A549 (cell line): ENCODE measurements around the gene ZNF774. TPM values are rescaled to one million over a fixed set of nuclear protein-coding genes. Genes with fewer than 3 reads are reported as not detected.

Experiments used
- ATAC-seq, 2 experiments: fragments of 200-7000 bp in 1 of 2; fragments of >200 bp in 1 of 2; cut with Nextera tagmentation in 1 of 2; cut with Tn5 transposase in 1 of 2; 3 replicates each; pipeline versions ENCODE4 v1.8.0 to v1.9.1; 2018 to 2020; ENCODE audit warnings: mild to moderate bottlenecking in 1 of 2, moderate library complexity in 1 of 2
- CTCF ChIA-PET: fragments of 300-600 bp; sonication (Branson Sonifier 250); formaldehyde crosslinking; extraction: SDS; loops from one replicate; lab custom pipeline; 2021; ENCODE audit warnings: antibody characterized with exemption, inconsistent platforms; lab: Yijun Ruan, JAX
- POLR2A ChIA-PET: fragments of 350-600 bp; formaldehyde crosslinking; extraction: SDS; loops from one replicate; lab custom pipeline; 2021; ENCODE audit warnings: antibody characterized with exemption, inconsistent platforms; lab: Yijun Ruan, JAX
- DNase-seq, 2 experiments: peaks; one replicate each; pipeline versions ENCODE4 v3.0.0 to v3.0.0-alpha.2; 2011 to 2016; ENCODE audit warnings: low read depth in 1 of 2, low spot score in 1 of 2
- FAIRE-seq: peaks from 2 replicates; lab custom pipeline; 2011; peaks lifted over from hg19 to GRCh38; lab: Jason Lieb, UNC
- H3K27ac ChIP-seq, 2 experiments: fragments of >200 bp; sonication (Bioruptor Twin); formaldehyde crosslinking; 3 replicates each; pipeline ENCODE4 v1.5.1; 2016 to 2017
- H3K4me1 ChIP-seq: fragments of >200 bp; sonication (Bioruptor Twin); formaldehyde crosslinking; 3 replicates; pipeline ENCODE4 v1.6.1; 2016
- H3K4me2 ChIP-seq: fragments of >200 bp; sonication (Bioruptor Twin); formaldehyde crosslinking; 3 replicates; pipeline ENCODE4 v1.6.1; 2016
- H3K4me3 ChIP-seq: fragments of >200 bp; sonication (Bioruptor Twin); formaldehyde crosslinking; 3 replicates; pipeline ENCODE4 v1.5.1; 2016
- H3K9me3 ChIP-seq: fragments of >200 bp; sonication (Bioruptor Twin); formaldehyde crosslinking; 3 replicates; pipeline ENCODE4 v1.6.1; 2016
- BHLHE40 ChIP-seq: IDR thresholded peaks from 2 replicates; pipeline ENCODE4 v1.6.1; 2012; ENCODE audit warnings: low read depth, low read length, inconsistent platforms
- EP300 ChIP-seq, 2 experiments: fragments of >200 bp; sonication (Bioruptor Twin); formaldehyde crosslinking; IDR thresholded peaks; 2 replicates in 1 of 2; 3 replicates in 1 of 2; pipeline ENCODE4 v1.6.1; 2016 to 2017
- ESRRA ChIP-seq: fragments of 150-350 bp; IDR thresholded peaks from 2 replicates; pipeline ENCODE4 v1.6.1; 2014; ENCODE audit warnings: mild to moderate bottlenecking, low read length, borderline replicate concordance
- FOXS1 ChIP-seq: fragments of 250-450 bp; sonication (Bioruptor Pico); IDR thresholded peaks from 2 replicates; pipeline ENCODE4 v1.5.0; 2020; ENCODE audit warnings: mild to moderate bottlenecking, moderate library complexity
- GATA3 ChIP-seq: IDR thresholded peaks from 2 replicates; pipeline ENCODE4 v1.6.1; 2012; ENCODE audit warnings: borderline replicate concordance
- HEYL ChIP-seq: fragments of 250-450 bp; sonication (Bioruptor Pico); IDR thresholded peaks from 2 replicates; pipeline ENCODE4 v1.8.0; 2021; ENCODE audit warnings: mild to moderate bottlenecking, moderate library complexity
- HOXB13 ChIP-seq: fragments of 250-450 bp; sonication (Bioruptor Pico); IDR thresholded peaks from 2 replicates; pipeline ENCODE4 v1.5.0; 2020; ENCODE audit warnings: low read depth, mild to moderate bottlenecking, moderate library complexity
- JUN ChIP-seq, 2 experiments: fragments of >200 bp; sonication (Bioruptor Twin); formaldehyde crosslinking; IDR thresholded peaks; 2 replicates in 1 of 2; 3 replicates in 1 of 2; pipeline ENCODE4 v1.6.1; 2016 to 2017
- JUNB ChIP-seq: fragments of >200 bp; sonication (Bioruptor Twin); formaldehyde crosslinking; IDR thresholded peaks from 2 replicates; pipeline ENCODE4 v1.6.1; 2016
- KDM5A ChIP-seq: fragments of 200-600 bp; sonication (generic); IDR thresholded peaks from 2 replicates; pipeline ENCODE4 v1.6.1; 2016; ENCODE audit warnings: antibody characterized with exemption, mild to moderate bottlenecking
- MYC ChIP-seq: IDR thresholded peaks from 2 replicates; pipeline ENCODE4 v1.6.1; 2012; ENCODE audit warnings: mild to moderate bottlenecking, inconsistent platforms, low read length, improper control_type of control experiment, borderline replicate concordance
- PHF8 ChIP-seq: fragments of 200-600 bp; sonication (generic); IDR thresholded peaks from 2 replicates; pipeline ENCODE4 v1.6.1; 2016; ENCODE audit warnings: low read depth, mild to moderate bottlenecking, antibody characterized with exemption, moderate library complexity, borderline replicate concordance
- POLR2A ChIP-seq: IDR thresholded peaks from 2 replicates; pipeline ENCODE4 v1.6.1; 2012; ENCODE audit warnings: mild to moderate bottlenecking, low read length
- RCOR1 ChIP-seq: fragments of 150-350 bp; IDR thresholded peaks from 2 replicates; pipeline ENCODE4 v1.6.1; 2014; ENCODE audit warnings: antibody characterized with exemption, low read length, low read depth
- RFX5 ChIP-seq: fragments of 450-650 bp; IDR thresholded peaks from 2 replicates; pipeline ENCODE4 v1.7.1; 2014; ENCODE audit warnings: antibody characterized with exemption, mild to moderate bottlenecking, moderate library complexity
- RNF2 ChIP-seq: fragments of 200-600 bp; sonication (generic); IDR thresholded peaks from 2 replicates; pipeline ENCODE4 v1.6.1; 2016; ENCODE audit warnings: low read depth, mild to moderate bottlenecking, antibody characterized with exemption, moderate library complexity, borderline replicate concordance
- TP53 ChIP-seq: fragments of 250-450 bp; sonication (Bioruptor Pico); IDR thresholded peaks from 2 replicates; pipeline ENCODE4 v1.5.0; 2021; ENCODE audit warnings: mild to moderate bottlenecking, moderate library complexity
- ZC3H11A ChIP-seq: fragments of 450-650 bp; IDR thresholded peaks from 2 replicates; pipeline ENCODE4 v1.6.1; 2014; ENCODE audit warnings: antibody characterized with exemption, mild to moderate bottlenecking
- ZFP36 ChIP-seq: fragments of 450-650 bp; IDR thresholded peaks from 2 replicates; pipeline ENCODE4 v1.6.1; 2014; ENCODE audit warnings: borderline replicate concordance; ENCODE audit not compliant: partially characterized antibody
- WGBS: methylation state at CpG from one replicate; pipeline ENCODE4 v1.1.6; 2017; ENCODE audit errors: missing lambda C conversion rate; 5-methylcytosine and 5-hydroxymethylcytosine counted together
- polyA plus RNA-seq, 4 experiments: library from polyadenylated mRNA; depleted of rRNA in 3 of 4; stranded (reverse); fragments of >200 nt; fragmentation: RNase III in 1 of 4; extraction: RNeasy Plus Mini Kit Qiagen cat#74134 plus additional on column Dnase treatment in 1 of 4; gene quantifications; 2 replicates in 3 of 4; 3 replicates in 1 of 4; pipeline ENCODE4 v1.2.3, GENCODE V29; 2011 to 2017
- TF ChIP-seq, protein P1 (sequence below): fragments of >200 bp; sonication (Bioruptor Twin); formaldehyde crosslinking; IDR thresholded peaks from 3 replicates; pipeline ENCODE4 v1.5.1; 2016
- TF ChIP-seq, protein P2 (sequence below): fragments of 250-450 bp; sonication (Bioruptor Pico); IDR thresholded peaks from 2 replicates; pipeline ENCODE4 v1.5.0; 2020; ENCODE audit warnings: low read depth, mild to moderate bottlenecking, moderate library complexity
- TF ChIP-seq, protein P3 (sequence below): fragments of 150-350 bp; IDR thresholded peaks from 2 replicates; pipeline ENCODE4 v1.6.1; 2014; ENCODE audit warnings: low read depth, mild to moderate bottlenecking, low read length
- TF ChIP-seq, protein P4 (sequence below): fragments of 200-600 bp; sonication (generic); IDR thresholded peaks from 2 replicates; pipeline ENCODE4 v1.6.1; 2016; ENCODE audit warnings: antibody characterized with exemption, mild to moderate bottlenecking, moderate library complexity
- TF ChIP-seq, protein P5 (sequence below): fragments of 250-450 bp; sonication (Bioruptor Pico); IDR thresholded peaks from 2 replicates; pipeline ENCODE4 v1.5.0; 2021; ENCODE audit warnings: mild to moderate bottlenecking, moderate library complexity, borderline replicate concordance
- TF ChIP-seq, protein P6 (sequence below): IDR thresholded peaks from 2 replicates; pipeline ENCODE4 v1.6.1; 2012; ENCODE audit warnings: low read depth, borderline replicate concordance

The ZNF774 gene
- polyA plus RNA-seq, 2 of the 4 experiments (the other 2 are of a cell fraction): 1.2 to 1.3 TPM

DNA sequence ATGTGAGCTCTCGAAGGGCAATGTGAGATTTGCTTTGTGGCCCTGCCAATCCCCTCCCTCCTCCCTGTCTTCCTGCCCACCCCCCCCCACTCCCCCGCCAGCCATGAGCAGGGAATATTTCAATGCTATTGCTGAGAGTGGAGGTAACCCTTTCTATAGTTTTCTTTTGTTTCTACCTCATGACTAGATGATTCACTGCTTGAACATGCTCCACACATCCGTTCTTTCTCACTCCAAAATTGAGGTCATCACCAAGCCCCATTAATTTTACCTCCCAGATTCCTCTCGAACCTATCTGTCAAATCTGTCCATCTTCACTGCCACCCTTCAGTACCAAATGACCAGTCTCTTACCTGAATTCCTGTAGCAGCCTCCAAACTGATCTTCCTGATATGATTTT, 12.2 kb downstream of the ZNF774 start:
- H3K4me1 ChIP-seq: peaks cover 32% of the 10 kb centered on the region
- TF ChIP-seq POLR2A (no peak), JUN (IDR thresholded peaks at IDR 0.05) (no peak), HEYL (no peak), ZFP36 (no peak), HOXB13 (CRISPR knock-in tag) (no peak), BHLHE40 (no peak), RFX5 (no peak), JUNB (no peak)
- H3K9me3 ChIP-seq: no peaks in the 10 kb centered on the region
- ATAC-seq (0 out of 6 replicates have a peak, but pooled peaks of 1 of the 2 experiments have one; percentile 33), DNase-seq (no peak), FAIRE-seq (no peak)
- 50% methylated on average over 4 of the region's 4 CpGs for WGBS
- peak overlapping the region; percentile 33 for H3K4me2 ChIP-seq
- CTCF ChIA-PET: interaction anchor here (1.1 to 9.7 kb wide), 5 partner anchors 12 to 147 kb away, joined by 4 to 173 read pairs (median 41); no protein-coding TSS in a partner anchor
- H3K27ac ChIP-seq: peak overlapping the region; percentile 51 to 73; a peak in 5 of 6 replicates
- no peak overlapping the region for H3K4me3 ChIP-seq
- POLR2A ChIA-PET: interaction anchor here (0.6 kb wide), 1 partner anchor 24 kb away, joined by 3 read pairs; the partner anchor contains the start of gene IQGAP1

DNA sequence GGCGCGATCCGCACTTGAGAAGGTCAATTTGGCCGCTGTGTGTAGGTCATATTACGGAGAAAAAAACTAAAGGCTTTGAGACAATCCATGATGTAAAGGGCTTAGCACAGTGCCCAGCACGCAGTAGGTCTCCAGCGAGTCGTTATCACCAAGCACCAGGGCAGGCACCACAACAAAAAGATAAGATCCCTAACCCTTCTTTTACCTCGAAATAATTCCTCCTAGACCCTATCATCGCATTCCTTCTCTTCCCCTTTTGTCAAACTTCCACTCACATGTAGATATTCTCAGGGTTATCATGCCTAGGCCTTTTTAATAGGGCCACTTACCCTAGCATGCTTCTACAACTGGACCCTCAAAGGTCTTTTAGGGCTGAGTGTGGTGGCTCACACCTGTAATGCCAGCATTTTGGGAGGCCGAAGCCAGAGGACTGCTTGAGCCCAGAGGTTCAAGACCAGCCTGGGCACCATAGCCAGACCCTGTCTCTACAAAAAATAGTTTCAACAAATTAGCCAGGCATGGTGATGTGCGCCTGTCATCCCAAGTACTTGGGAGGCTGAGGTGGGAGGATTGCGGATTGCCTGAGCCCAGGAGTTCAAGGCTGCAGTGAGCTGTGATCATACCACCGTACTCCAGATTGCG, 13.5 kb downstream of the ZNF774 start:
- ATAC-seq: no peak
- ChIA-PET CTCF (interaction anchor here (1.0 to 9.7 kb wide), 5 partner anchors 11 to 117 kb away, joined by 5 to 94 read pairs (median 29); no protein-coding TSS in a partner anchor), POLR2A (no interaction called here)
- Histone ChIP-seq H3K4me3 (no peak overlapping the region), H3K4me1 (peaks cover 32% of the 10 kb centered on the region), H3K9me3 (no peaks in the 10 kb centered on the region), H3K27ac (peak overlapping the region in 1 of 2 experiments; percentile 51; a peak in 2 of 6 replicates), H3K4me2 (no peak overlapping the region)
- TF ChIP-seq FOXS1 (CRISPR knock-in tag) (no peak), ZC3H11A (no peak), EP300 (IDR thresholded peaks at IDR 0.05) (no peak), KDM5A (no peak), GATA3 (no peak), ESRRA (no peak), RCOR1 (no peak), PHF8 (no peak), RNF2 (no peak), TP53 (CRISPR knock-in tag) (no peak), MYC (no peak)
- TF ChIP-seq, protein P1, sequence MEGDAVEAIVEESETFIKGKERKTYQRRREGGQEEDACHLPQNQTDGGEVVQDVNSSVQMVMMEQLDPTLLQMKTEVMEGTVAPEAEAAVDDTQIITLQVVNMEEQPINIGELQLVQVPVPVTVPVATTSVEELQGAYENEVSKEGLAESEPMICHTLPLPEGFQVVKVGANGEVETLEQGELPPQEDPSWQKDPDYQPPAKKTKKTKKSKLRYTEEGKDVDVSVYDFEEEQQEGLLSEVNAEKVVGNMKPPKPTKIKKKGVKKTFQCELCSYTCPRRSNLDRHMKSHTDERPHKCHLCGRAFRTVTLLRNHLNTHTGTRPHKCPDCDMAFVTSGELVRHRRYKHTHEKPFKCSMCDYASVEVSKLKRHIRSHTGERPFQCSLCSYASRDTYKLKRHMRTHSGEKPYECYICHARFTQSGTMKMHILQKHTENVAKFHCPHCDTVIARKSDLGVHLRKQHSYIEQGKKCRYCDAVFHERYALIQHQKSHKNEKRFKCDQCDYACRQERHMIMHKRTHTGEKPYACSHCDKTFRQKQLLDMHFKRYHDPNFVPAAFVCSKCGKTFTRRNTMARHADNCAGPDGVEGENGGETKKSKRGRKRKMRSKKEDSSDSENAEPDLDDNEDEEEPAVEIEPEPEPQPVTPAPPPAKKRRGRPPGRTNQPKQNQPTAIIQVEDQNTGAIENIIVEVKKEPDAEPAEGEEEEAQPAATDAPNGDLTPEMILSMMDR: no peak
- TF ChIP-seq, protein P2, sequence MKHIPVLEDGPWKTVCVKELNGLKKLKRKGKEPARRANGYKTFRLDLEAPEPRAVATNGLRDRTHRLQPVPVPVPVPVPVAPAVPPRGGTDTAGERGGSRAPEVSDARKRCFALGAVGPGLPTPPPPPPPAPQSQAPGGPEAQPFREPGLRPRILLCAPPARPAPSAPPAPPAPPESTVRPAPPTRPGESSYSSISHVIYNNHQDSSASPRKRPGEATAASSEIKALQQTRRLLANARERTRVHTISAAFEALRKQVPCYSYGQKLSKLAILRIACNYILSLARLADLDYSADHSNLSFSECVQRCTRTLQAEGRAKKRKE (CRISPR knock-in tag): no peak
- TF ChIP-seq, protein P3, sequence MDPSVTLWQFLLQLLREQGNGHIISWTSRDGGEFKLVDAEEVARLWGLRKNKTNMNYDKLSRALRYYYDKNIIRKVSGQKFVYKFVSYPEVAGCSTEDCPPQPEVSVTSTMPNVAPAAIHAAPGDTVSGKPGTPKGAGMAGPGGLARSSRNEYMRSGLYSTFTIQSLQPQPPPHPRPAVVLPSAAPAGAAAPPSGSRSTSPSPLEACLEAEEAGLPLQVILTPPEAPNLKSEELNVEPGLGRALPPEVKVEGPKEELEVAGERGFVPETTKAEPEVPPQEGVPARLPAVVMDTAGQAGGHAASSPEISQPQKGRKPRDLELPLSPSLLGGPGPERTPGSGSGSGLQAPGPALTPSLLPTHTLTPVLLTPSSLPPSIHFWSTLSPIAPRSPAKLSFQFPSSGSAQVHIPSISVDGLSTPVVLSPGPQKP: no peak
- TF ChIP-seq, protein P4, sequence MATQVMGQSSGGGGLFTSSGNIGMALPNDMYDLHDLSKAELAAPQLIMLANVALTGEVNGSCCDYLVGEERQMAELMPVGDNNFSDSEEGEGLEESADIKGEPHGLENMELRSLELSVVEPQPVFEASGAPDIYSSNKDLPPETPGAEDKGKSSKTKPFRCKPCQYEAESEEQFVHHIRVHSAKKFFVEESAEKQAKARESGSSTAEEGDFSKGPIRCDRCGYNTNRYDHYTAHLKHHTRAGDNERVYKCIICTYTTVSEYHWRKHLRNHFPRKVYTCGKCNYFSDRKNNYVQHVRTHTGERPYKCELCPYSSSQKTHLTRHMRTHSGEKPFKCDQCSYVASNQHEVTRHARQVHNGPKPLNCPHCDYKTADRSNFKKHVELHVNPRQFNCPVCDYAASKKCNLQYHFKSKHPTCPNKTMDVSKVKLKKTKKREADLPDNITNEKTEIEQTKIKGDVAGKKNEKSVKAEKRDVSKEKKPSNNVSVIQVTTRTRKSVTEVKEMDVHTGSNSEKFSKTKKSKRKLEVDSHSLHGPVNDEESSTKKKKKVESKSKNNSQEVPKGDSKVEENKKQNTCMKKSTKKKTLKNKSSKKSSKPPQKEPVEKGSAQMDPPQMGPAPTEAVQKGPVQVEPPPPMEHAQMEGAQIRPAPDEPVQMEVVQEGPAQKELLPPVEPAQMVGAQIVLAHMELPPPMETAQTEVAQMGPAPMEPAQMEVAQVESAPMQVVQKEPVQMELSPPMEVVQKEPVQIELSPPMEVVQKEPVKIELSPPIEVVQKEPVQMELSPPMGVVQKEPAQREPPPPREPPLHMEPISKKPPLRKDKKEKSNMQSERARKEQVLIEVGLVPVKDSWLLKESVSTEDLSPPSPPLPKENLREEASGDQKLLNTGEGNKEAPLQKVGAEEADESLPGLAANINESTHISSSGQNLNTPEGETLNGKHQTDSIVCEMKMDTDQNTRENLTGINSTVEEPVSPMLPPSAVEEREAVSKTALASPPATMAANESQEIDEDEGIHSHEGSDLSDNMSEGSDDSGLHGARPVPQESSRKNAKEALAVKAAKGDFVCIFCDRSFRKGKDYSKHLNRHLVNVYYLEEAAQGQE: no peak
- TF ChIP-seq, protein P5, sequence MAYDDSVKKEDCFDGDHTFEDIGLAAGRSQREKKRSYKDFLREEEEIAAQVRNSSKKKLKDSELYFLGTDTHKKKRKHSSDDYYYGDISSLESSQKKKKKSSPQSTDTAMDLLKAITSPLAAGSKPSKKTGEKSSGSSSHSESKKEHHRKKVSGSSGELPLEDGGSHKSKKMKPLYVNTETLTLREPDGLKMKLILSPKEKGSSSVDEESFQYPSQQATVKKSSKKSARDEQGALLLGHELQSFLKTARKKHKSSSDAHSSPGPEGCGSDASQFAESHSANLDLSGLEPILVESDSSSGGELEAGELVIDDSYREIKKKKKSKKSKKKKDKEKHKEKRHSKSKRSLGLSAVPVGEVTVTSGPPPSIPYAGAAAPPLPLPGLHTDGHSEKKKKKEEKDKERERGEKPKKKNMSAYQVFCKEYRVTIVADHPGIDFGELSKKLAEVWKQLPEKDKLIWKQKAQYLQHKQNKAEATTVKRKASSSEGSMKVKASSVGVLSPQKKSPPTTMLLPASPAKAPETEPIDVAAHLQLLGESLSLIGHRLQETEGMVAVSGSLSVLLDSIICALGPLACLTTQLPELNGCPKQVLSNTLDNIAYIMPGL: no peak
- TF ChIP-seq, protein P6, sequence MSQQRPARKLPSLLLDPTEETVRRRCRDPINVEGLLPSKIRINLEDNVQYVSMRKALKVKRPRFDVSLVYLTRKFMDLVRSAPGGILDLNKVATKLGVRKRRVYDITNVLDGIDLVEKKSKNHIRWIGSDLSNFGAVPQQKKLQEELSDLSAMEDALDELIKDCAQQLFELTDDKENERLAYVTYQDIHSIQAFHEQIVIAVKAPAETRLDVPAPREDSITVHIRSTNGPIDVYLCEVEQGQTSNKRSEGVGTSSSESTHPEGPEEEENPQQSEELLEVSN: no peak
- FAIRE-seq: no peak
- 86% methylated on average over 15 of the region's 15 CpGs for WGBS
- no peak for DNase-seq
